HEK293T (cell line): ENCODE measurements around the gene JPT2.

Experiments used
- BHLHE40 ChIP-seq: fragments of 450-650 bp; IDR thresholded peaks from 2 replicates; pipeline ENCODE4 v1.6.1; 2016; ENCODE audit warnings: mild to moderate bottlenecking, moderate library complexity, borderline replicate concordance
- ELF4 ChIP-seq: fragments of 450-650 bp; IDR thresholded peaks from 2 replicates; pipeline ENCODE4 v1.6.1; 2017; ENCODE audit warnings: antibody characterized with exemption
- FOXA1 ChIP-seq: fragments of 450-650 bp; IDR thresholded peaks from 2 replicates; pipeline ENCODE4 v1.6.1; 2016; ENCODE audit warnings: mild to moderate bottlenecking
- FOXK2 ChIP-seq: fragments of 450-650 bp; IDR thresholded peaks from 2 replicates; pipeline ENCODE4 v1.6.1; 2016; ENCODE audit warnings: mild to moderate bottlenecking
- FOXM1 ChIP-seq: fragments of 450-650 bp; IDR thresholded peaks from 2 replicates; pipeline ENCODE4 v1.6.1; 2017; ENCODE audit warnings: mild to moderate bottlenecking, borderline replicate concordance
- HDGF ChIP-seq: fragments of 450-650 bp; IDR thresholded peaks from 2 replicates; pipeline ENCODE4 v1.6.1; 2017; ENCODE audit warnings: antibody characterized with exemption, borderline replicate concordance
- L3MBTL2 ChIP-seq: fragments of 450-650 bp; conservative IDR thresholded peaks from 2 replicates; pipeline ENCODE4 v1.6.1; 2016; ENCODE audit warnings: mild to moderate bottlenecking
- NFRKB ChIP-seq: fragments of 450-650 bp; IDR thresholded peaks from 2 replicates; pipeline ENCODE4 v1.6.1; 2016; ENCODE audit warnings: mild to moderate bottlenecking, moderate library complexity
- SP1 ChIP-seq: fragments of 450-650 bp; IDR thresholded peaks from 2 replicates; pipeline ENCODE4 v1.6.1; 2017
- SUZ12 ChIP-seq: fragments of 450-650 bp; IDR thresholded peaks from 2 replicates; pipeline ENCODE4 v1.6.1; 2016; ENCODE audit warnings: mild to moderate bottlenecking
- TARDBP ChIP-seq: fragments of 450-650 bp; IDR thresholded peaks from 2 replicates; pipeline ENCODE4 v1.6.1; 2016

- TF ChIP-seq L3MBTL2: no peak
- TF ChIP-seq FOXA1: no peak
- no peak for TF ChIP-seq HDGF
- no peak for TF ChIP-seq FOXM1
- no peak for TF ChIP-seq NFRKB
- TF ChIP-seq SUZ12: no peak
- no peak for TF ChIP-seq TARDBP
- TF ChIP-seq SP1: no peak
- no peak for TF ChIP-seq BHLHE40
- no peak for TF ChIP-seq FOXK2
- no peak for TF ChIP-seq ELF4
Measured at GRCh38 chr16:1746693-1747195, 68.7 kb downstream of the JPT2 start.
